GM21515 (cell line): ENCODE data around the gene THAP4.

Source experiments
- ATAC-seq: cut with Tn5 transposase; IDR thresholded peaks from one replicate; pipeline ENCODE4 v1.9.1; 2021; ENCODE audit not compliant: unreplicated experiment

The THAP4 gene

DNA sequence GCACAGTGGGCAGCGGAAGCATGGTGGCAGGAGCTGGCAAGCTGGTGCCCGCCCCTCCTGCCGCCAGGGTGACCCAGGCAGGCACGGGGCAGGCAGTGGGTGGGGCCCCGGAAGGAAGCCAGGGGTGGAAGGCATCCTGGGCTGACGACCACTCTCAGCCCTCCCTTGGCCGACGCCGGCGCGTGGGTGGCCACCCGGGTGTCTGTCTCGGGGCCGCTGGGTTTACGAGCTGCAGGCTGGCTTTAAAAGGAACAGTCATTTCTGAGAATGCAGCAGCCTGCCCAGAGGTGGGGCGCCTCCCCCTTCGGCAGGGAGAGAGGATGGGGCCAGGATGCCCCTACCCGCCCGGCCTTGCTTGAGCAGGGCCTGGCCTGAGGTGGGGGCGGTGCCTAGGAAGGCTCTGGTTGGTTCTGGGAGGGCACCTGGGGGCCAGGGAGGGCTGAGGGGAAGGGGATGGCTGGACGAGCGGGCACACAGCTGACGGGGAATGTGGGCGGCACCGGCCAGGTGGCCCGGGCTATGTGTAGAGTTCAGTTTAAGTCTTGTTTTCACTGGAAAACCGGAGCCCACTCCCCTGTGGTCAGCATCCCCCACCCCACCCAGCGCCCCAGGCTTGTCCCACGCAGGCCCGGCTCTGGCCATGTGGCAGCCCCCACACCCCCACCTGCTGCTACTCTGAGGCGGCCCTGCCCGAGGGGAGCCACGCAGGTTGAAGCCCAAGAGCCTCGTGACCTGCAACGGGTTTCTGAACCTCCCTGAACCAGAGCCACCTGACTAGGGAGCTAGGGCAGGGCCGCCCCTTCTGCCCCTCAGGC, 72.2 kb downstream of the THAP4 start:
- no peak for ATAC-seq

DNA sequence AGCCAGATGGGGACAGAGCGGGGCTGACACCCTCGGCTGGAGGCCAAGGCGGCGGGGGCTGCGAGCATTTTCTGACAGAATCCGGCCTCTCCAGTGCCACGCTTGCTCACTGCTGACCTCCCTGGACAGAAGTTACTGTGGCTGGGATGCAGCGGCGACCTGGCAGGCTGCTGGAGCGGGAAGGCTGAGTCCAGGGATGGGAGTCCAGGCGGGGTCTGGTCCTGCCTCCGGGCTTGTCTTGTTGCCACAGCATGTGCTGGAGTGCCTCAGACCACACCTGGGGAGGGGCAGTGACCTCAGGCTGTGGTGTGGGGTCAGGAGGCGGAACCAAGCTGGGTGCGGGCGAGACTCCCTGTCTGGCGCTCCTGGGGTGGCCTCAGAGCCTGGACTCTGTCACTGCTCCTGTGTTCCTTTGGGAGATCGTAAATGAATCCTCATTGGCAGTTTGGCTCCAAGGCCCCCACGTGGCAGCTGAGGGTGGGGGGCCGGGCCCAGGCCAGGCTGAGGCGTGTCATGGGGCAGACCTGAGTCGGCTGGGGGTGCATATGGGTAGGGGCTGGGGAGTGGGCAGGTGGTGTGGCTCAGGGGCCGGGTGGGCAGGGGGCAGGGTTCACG, 72.9 kb downstream of the THAP4 start:
- no peak for ATAC-seq

GRCh38 chr2:241563571-241563980, 73.4 kb downstream of the THAP4 start:
- no peak for ATAC-seq

GRCh38 chr2:241563031-241563507, 73.9 kb downstream of the THAP4 start:
- no peak for ATAC-seq

- ATAC-seq = no peak
Observed at GRCh38 chr2:241562269-241562891, 74.6 kb downstream of the THAP4 start.

DNA sequence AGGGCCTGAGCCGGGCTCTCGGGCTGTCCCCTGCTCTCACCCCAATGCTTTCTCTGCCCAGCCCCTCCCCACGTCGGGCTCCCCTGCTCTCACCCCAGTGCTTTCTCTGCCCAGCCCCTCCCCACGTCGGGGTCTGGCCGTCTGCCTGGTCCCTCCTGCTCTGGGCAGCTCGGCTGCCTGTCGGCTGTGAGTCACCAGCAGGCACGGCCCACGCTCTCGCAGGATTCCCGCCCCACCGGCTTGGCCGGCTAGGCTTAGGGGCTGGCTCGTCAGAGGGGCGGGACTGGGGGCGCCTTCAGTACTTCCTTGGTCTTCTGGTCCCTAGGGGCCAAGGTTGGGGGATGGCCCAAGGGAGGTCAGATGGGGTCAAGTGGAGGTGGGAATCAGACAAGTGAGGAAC, 75.1 kb downstream of the THAP4 start:
- no peak for ATAC-seq

- no peak for ATAC-seq
Observed at GRCh38 chr2:241560883-241561474, 76.0 kb downstream of the THAP4 start.

DNA sequence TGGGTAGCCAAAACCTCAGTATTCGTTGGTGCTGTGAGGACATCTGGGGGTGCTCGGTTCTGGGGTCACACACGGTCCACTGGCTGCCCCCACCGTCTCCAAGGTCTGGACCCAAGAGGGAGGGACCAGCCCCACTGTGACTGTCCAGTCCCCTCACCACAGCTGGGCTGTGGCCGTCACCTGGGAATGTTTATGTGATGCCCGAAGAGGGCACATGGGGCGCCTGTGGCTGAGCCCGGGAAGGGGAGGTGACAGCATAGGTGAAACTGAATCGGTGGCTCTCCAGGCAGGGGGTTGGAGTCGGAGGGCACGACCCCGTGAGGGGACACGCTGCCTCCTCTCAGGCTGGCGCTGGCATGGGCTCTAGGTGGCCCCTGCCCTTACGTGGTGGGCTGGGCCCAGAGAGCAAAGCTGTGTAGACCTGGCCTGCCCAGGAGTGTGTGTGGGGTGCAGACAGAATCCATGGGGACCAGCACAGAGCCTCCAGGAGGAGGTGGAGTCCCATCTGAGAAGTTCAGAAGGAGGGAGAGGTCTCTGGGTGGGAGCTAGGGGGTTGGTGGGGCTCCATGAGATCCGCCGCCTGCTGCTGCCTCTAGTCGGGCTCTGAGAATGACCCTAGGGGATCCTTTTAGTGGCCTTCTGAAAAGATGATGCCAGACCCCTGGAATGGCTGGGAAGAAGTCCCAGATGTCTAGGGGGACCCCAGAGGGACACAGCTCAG, 76.6 kb downstream of the THAP4 start:
- ATAC-seq = no peak

DNA sequence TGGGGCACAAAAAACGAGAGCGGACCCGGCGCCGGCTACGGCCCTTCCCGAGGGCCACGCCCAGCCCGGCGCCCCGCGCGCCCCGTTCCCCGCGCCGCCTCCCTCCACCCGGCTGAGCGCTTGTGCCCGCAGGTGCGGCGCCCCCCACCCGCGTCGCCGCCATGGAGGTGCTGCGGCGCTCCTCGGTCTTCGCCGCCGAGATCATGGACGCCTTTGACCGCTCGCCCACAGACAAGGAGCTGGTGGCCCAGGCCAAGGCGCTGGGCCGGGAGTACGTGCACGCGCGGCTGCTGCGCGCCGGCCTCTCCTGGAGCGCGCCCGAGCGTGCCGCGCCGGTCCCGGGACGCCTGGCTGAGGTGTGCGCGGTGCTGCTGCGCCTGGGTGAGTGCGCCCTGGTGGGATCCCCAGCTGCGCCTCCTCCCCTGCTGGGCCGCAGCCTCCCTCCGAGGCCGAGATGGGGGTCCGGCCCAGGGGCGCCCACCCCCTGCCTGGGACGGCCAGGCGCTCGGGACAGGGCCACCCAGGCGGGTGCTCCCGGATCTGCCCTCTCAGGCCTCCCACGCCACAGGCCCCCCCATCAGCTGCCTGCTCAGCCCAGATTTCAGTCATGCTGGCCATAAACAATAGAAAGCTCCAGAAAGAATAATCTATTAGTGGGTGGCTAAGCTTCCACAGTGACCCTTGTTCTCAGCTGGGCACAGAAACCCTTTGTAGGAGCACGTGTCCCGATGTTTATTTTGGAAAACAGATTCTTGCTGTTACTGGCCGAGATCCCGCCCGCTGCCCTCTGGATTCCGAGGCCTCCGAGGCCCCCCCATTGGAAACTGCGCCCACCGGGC, 77.4 kb downstream of the THAP4 start:
- ATAC-seq = no peak

- ATAC-seq = no peak
Observed at GRCh38 chr2:241558532-241559322, 78.2 kb downstream of the THAP4 start, which contains the start of gene BOK. TSS of gene BOK (plus strand) at chr2:241558745. CDS start at chr2:241559484, 739 bp downstream.

DNA sequence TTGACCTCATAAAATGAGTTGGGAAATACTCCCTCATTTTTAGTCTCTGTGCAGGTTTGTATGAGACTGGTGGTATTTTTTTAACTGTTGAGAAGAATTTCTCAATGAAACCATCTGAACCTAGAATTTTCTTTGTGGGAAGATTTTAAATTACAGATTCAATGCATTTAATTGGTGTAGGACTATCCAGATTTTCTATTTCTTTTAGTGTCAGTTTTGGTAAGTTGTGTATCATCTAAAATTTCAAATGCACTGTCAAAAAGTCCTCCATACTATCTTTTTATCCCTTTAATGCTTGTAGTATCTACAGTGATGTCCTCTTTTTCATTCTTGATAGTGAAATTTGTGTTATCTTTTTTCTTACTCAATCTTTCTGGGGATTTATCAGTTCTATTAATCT, 80.2 kb downstream of the THAP4 start:
- ATAC-seq = no peak

- ATAC-seq = no peak
Observed at GRCh38 chr2:241555711-241556110, 81.2 kb downstream of the THAP4 start.

- no peak for ATAC-seq
Observed at GRCh38 chr2:241554610-241555322, 82.2 kb downstream of the THAP4 start.

DNA sequence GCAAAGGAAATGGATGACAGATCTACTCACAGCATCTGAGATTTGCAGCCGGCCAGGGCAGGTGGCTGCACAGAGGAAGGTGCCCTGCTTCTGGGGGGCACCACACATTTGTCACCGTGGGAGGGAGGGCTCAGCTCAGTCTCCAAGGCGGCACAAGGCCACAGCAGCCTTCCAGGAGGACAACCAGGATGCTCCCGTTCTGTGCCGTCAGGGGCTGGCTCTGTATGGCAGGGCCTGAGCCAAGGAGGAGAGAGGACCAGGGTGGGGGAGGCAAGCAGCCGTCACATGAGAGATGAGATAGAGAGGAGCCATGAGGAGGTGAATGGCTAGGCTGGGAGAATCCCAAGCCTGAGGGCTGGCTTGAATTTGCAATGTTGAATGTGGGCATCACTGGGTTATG, 83.0 kb downstream of the THAP4 start:
- ATAC-seq = no peak

DNA sequence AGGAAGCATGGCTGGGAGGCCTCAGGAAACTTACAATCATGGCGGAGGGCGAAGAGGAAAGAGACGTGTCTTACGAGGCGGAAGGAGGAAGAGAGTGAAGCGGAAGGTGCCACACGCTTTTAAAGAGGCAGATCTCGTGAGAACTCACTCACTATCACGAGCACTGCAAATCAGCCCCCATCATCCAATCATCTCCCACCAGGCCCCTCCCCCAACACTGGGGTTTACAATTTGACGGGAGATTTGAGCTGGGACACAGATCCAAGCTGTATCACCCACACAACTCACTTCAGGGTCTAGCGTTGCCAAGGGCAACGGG, 83.5 kb downstream of the THAP4 start:
- ATAC-seq = no peak

DNA sequence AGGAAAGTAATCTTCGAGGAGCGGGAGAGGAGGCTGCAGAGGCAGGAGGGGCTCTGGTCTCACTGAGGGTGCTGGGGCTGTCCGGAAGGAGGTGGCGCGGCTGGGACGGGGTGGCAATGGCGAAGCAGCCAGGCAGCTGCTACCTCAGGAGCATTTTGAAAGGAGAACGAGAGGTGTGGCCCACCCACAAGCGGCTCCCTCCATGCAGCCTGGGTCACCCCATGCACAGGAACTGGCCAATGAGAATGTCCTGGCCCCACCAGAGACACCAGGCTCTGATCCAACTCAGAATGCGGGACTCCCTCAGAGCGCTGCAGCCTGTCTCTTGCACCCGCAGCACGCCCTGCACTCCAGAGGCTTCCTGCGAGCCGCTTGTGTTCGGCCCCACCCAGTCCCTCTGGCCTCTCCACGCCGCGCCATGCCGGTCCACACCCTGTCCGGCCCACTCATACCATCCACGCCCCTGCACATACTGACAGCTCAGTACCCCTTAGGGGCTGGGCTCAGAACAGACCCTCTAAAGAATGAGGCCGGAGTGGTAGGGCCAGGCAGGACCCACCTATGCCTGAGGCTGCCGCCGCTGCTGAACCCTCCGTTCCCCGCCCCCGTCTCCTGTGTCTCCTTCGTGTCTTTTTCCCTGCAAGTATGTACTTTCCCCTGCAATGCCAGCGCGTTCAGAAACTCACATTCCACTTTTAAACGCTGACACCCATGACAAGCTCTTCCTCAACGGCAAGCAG, 84.8 kb downstream of the THAP4 start:
- no peak for ATAC-seq

GRCh38 chr2:241551599-241551997, 85.4 kb downstream of the THAP4 start:
- no peak for ATAC-seq
